Stimulated activated CD4-positive, alpha-beta T cell treated with anti-CD3 and anti-CD28 coated beads, Interleukin-4, amount 100 ng/mL, for 4 hours (primary cell): Measurements from ENCODE around the gene TOMM34.

Experiments
- DNase-seq, 2 experiments: peaks; one replicate each; pipeline ENCODE4 v3.0.0-alpha.2; 2020

TOMM34 gene

GRCh38 chr20:44960103-44960852, at the start of gene TOMM34:
Gene TOMM34 (minus strand): TSS chr20:44960397. CDS start chr20:44960333, 64 bp downstream.
- peak; percentile 95 to 97 for DNase-seq

- no peak for DNase-seq
Observed at GRCh38 chr20:45008521-45009049, 48.4 kb upstream of the TOMM34 start.

GRCh38 chr20:44997668-44998067, 37.5 kb upstream of the TOMM34 start:
- no peak for DNase-seq

- no peak for DNase-seq
Observed at GRCh38 chr20:44997171-44997570, 37.0 kb upstream of the TOMM34 start.

GRCh38 chr20:44993343-44993742, 33.1 kb upstream of the TOMM34 start:
- DNase-seq = no peak

GRCh38 chr20:44990957-44991356, 30.8 kb upstream of the TOMM34 start:
- no peak for DNase-seq

- DNase-seq = peak in 1 of 2 experiments; percentile 46
Observed at GRCh38 chr20:44990425-44990824, 30.2 kb upstream of the TOMM34 start.

- DNase-seq = no peak
Observed at GRCh38 chr20:44988631-44989171, 28.5 kb upstream of the TOMM34 start.

- no peak for DNase-seq
Observed at GRCh38 chr20:44983093-44983674, 23.0 kb upstream of the TOMM34 start.

- DNase-seq = no peak
Observed at GRCh38 chr20:44981736-44982406, 21.7 kb upstream of the TOMM34 start.

- peak in 1 of 2 experiments; percentile 74 for DNase-seq
Observed at GRCh38 chr20:44979090-44979621, 19.0 kb upstream of the TOMM34 start.

- DNase-seq = no peak
Observed at GRCh38 chr20:44976698-44977097, 16.5 kb upstream of the TOMM34 start.

GRCh38 chr20:44973053-44973452, 12.9 kb upstream of the TOMM34 start:
- DNase-seq = no peak

GRCh38 chr20:44970243-44970757, 10.1 kb upstream of the TOMM34 start:
- no peak for DNase-seq

- peak in 1 of 2 experiments; percentile 5 for DNase-seq
Observed at GRCh38 chr20:44969300-44969894, 9.2 kb upstream of the TOMM34 start.

- DNase-seq = peak in 1 of 2 experiments; percentile 22
Observed at GRCh38 chr20:44967207-44967807, 7.1 kb upstream of the TOMM34 start.

GRCh38 chr20:44966030-44966961, 6.1 kb upstream of the TOMM34 start, which contains the start of gene STK4:
Gene STK4 (plus strand): TSS chr20:44966512. CDS start chr20:44966569, 57 bp downstream.
- peak; percentile 94 for DNase-seq

- DNase-seq = no peak
Observed at GRCh38 chr20:44965651-44966029, 5.4 kb upstream of the TOMM34 start.

GRCh38 chr20:44963325-44964215, 3.4 kb upstream of the TOMM34 start:
- DNase-seq = no peak

GRCh38 chr20:44962483-44962882, 2.3 kb upstream of the TOMM34 start:
- no peak for DNase-seq
